Measurements from ENCODE around the gene CRB2.

DNA sequence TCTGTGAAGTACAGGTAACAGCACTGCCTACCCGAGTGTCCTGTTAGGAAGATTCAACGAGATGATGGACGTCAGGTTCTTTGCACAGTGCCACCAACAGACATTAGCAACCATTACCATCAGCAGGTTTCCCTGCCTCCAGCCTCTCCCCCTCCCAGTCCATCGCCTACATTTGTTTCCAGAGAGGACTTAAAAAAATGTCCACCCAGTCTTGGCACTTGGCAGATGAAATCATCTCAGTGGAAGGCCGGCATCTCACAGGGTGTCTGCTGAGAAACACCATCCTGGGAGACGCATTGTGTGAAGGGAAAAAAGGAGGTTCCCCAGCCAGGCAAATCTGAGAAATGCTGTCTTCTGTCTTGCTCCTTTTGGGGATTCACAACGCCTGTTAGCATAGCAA, 58.2 kb downstream of the CRB2 start:
- TF ChIP-seq, protein P1, sequence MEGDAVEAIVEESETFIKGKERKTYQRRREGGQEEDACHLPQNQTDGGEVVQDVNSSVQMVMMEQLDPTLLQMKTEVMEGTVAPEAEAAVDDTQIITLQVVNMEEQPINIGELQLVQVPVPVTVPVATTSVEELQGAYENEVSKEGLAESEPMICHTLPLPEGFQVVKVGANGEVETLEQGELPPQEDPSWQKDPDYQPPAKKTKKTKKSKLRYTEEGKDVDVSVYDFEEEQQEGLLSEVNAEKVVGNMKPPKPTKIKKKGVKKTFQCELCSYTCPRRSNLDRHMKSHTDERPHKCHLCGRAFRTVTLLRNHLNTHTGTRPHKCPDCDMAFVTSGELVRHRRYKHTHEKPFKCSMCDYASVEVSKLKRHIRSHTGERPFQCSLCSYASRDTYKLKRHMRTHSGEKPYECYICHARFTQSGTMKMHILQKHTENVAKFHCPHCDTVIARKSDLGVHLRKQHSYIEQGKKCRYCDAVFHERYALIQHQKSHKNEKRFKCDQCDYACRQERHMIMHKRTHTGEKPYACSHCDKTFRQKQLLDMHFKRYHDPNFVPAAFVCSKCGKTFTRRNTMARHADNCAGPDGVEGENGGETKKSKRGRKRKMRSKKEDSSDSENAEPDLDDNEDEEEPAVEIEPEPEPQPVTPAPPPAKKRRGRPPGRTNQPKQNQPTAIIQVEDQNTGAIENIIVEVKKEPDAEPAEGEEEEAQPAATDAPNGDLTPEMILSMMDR (IDR thresholded peaks at IDR 0.05; ENCODE audit: insufficient read depth, low read length), result no peak
- TF ChIP-seq GABPA (IDR thresholded peaks at IDR 0.05; ENCODE audit: low read depth) (no peak), POLR2AphosphoS5 (IDR thresholded peaks at IDR 0.05; ENCODE audit: low read depth) (no peak), SPI1 (IDR thresholded peaks at IDR 0.05; ENCODE audit: borderline replicate concordance, low read depth) (no peak)
- TF ChIP-seq, protein P2, sequence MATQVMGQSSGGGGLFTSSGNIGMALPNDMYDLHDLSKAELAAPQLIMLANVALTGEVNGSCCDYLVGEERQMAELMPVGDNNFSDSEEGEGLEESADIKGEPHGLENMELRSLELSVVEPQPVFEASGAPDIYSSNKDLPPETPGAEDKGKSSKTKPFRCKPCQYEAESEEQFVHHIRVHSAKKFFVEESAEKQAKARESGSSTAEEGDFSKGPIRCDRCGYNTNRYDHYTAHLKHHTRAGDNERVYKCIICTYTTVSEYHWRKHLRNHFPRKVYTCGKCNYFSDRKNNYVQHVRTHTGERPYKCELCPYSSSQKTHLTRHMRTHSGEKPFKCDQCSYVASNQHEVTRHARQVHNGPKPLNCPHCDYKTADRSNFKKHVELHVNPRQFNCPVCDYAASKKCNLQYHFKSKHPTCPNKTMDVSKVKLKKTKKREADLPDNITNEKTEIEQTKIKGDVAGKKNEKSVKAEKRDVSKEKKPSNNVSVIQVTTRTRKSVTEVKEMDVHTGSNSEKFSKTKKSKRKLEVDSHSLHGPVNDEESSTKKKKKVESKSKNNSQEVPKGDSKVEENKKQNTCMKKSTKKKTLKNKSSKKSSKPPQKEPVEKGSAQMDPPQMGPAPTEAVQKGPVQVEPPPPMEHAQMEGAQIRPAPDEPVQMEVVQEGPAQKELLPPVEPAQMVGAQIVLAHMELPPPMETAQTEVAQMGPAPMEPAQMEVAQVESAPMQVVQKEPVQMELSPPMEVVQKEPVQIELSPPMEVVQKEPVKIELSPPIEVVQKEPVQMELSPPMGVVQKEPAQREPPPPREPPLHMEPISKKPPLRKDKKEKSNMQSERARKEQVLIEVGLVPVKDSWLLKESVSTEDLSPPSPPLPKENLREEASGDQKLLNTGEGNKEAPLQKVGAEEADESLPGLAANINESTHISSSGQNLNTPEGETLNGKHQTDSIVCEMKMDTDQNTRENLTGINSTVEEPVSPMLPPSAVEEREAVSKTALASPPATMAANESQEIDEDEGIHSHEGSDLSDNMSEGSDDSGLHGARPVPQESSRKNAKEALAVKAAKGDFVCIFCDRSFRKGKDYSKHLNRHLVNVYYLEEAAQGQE (IDR thresholded peaks at IDR 0.05; ENCODE audit: insufficient replicate concordance, low read depth), result no peak
